HG03060 (cell line): ENCODE measurements around the gene VMP1.
A peak's percentile ranks its signal among the peaks of the same experiment; 100 is the strongest.
"Not testable (repeated sequence)": the region's sequence is repeated elsewhere in the genome, so short reads cannot be mapped to it uniquely, and the experiment has no call there.

Experiments
- ATAC-seq: cut with Tn5 transposase; IDR thresholded peaks from one replicate; pipeline ENCODE4 v1.9.1; 2021; ENCODE audit warnings: low read depth, moderate number of reproducible peaks; ENCODE audit not compliant: unreplicated experiment

The VMP1 gene

GRCh38 chr17:59802160-59802559 lies 94.7 kb downstream of the VMP1 start:
- ATAC-seq: no peak

GRCh38 chr17:59804901-59805465 lies 97.5 kb downstream of the VMP1 start:
- ATAC-seq: no peak

GRCh38 chr17:59806322-59806721 lies 98.9 kb downstream of the VMP1 start:
- ATAC-seq: not testable (repeated sequence)

GRCh38 chr17:59807892-59808509 lies 100.5 kb downstream of the VMP1 start:
- ATAC-seq: no peak

- ATAC-seq: no peak
Measured at GRCh38 chr17:59810894-59811153, 103.4 kb downstream of the VMP1 start.

GRCh38 chr17:59811209-59811608 lies 103.8 kb downstream of the VMP1 start:
- no peak for ATAC-seq

- no peak for ATAC-seq
Measured at GRCh38 chr17:59812139-59812538, 104.7 kb downstream of the VMP1 start.

GRCh38 chr17:59814276-59814675 lies 106.8 kb downstream of the VMP1 start:
- no peak for ATAC-seq

GRCh38 chr17:59814685-59815084 lies 107.2 kb downstream of the VMP1 start:
- no peak for ATAC-seq

- no peak for ATAC-seq
Measured at GRCh38 chr17:59815965-59816364, 108.5 kb downstream of the VMP1 start.

GRCh38 chr17:59825533-59826322 lies 118.3 kb downstream of the VMP1 start:
- no peak for ATAC-seq

- no peak for ATAC-seq
Measured at GRCh38 chr17:59826706-59827453, 119.4 kb downstream of the VMP1 start.

GRCh38 chr17:59827721-59828477 lies 120.4 kb downstream of the VMP1 start:
- no peak for ATAC-seq

GRCh38 chr17:59828478-59828760 lies 121.0 kb downstream of the VMP1 start:
- no peak for ATAC-seq

GRCh38 chr17:59828819-59829216 lies 121.4 kb downstream of the VMP1 start:
- ATAC-seq: not testable (repeated sequence)

- ATAC-seq: peak; percentile 60
Measured at GRCh38 chr17:59829217-59830006, 122.0 kb downstream of the VMP1 start.

GRCh38 chr17:59830007-59830630 lies 122.7 kb downstream of the VMP1 start:
- no peak for ATAC-seq

- no peak for ATAC-seq
Measured at GRCh38 chr17:59830846-59831486, 123.5 kb downstream of the VMP1 start.

GRCh38 chr17:59832883-59833379 lies 125.5 kb downstream of the VMP1 start:
- ATAC-seq: no peak
